GM18502 (cell line): ENCODE data around the gene NUP160.
"Not testable (repeated sequence)": the region's sequence is repeated elsewhere in the genome, so short reads cannot be mapped to it uniquely, and the experiment has no call there.

ENCODE experiments used
- ATAC-seq: cut with Tn5 transposase; IDR thresholded peaks from one replicate; pipeline ENCODE4 v1.9.1; 2021; ENCODE audit warnings: mild to moderate bottlenecking; ENCODE audit not compliant: unreplicated experiment, poor library complexity

NUP160 gene, protein sequence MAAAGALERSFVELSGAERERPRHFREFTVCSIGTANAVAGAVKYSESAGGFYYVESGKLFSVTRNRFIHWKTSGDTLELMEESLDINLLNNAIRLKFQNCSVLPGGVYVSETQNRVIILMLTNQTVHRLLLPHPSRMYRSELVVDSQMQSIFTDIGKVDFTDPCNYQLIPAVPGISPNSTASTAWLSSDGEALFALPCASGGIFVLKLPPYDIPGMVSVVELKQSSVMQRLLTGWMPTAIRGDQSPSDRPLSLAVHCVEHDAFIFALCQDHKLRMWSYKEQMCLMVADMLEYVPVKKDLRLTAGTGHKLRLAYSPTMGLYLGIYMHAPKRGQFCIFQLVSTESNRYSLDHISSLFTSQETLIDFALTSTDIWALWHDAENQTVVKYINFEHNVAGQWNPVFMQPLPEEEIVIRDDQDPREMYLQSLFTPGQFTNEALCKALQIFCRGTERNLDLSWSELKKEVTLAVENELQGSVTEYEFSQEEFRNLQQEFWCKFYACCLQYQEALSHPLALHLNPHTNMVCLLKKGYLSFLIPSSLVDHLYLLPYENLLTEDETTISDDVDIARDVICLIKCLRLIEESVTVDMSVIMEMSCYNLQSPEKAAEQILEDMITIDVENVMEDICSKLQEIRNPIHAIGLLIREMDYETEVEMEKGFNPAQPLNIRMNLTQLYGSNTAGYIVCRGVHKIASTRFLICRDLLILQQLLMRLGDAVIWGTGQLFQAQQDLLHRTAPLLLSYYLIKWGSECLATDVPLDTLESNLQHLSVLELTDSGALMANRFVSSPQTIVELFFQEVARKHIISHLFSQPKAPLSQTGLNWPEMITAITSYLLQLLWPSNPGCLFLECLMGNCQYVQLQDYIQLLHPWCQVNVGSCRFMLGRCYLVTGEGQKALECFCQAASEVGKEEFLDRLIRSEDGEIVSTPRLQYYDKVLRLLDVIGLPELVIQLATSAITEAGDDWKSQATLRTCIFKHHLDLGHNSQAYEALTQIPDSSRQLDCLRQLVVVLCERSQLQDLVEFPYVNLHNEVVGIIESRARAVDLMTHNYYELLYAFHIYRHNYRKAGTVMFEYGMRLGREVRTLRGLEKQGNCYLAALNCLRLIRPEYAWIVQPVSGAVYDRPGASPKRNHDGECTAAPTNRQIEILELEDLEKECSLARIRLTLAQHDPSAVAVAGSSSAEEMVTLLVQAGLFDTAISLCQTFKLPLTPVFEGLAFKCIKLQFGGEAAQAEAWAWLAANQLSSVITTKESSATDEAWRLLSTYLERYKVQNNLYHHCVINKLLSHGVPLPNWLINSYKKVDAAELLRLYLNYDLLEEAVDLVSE (N-terminal part only)

DNA sequence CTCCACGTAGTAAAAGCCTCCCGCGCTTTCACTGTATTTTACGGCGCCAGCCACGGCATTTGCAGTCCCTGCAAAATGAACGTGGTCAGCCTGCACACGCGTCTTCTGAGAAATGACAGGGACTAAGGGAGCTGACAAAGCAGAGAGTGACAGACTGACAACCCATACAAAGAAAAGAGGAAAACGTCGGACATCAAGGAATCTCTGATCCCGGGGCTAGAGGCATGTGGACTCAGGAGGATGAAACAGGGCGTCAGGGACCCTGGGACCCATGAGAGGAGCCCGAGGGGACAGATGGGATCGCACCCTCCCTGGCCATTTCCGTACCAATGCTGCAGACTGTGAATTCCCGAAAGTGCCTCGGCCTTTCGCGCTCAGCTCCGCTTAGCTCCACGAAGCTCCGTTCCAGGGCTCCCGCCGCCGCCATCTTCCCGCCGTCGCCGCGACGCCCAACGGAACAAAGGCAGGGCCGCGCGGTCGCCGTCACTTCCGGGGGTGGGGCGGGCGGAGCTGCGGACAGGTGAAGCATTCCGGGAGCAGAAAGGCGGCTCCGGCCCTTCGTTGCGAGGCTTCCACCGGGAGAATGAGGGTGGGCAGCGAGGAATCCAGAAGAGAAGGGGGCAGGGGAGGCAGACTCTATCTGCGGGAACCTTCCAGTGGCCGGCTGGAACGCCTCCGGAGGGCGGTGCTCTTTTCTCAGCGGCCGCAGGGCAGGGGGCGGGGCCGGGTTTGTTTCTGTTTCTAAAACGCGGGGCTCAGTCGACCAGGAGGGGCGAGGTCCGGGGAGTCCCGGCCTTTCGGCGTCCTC is at the start of gene NUP160:
NUP160 (minus strand) TSS at position 459 of the 808 bp plus-strand sequence; CDS start at position 427, 32 bp downstream.
- ATAC-seq: peak; percentile 86

DNA sequence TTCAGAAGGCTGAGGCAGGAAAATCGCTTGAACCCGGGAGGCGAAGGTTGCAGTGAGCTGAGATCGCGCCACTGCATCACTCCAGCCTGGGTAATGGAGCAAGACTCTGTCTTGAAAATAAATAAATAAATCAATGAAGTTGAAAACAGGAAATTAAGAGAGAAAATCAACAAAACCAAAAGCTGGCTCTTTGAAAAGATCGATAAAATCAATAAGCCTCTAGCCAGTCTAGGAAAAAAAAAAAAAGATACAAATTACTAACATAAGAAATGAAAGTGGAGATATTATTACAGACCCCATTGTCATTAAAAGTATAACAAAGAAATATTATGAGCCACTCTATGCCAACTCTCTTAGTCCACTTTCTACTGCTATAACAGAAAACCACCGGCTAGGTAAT is 48.0 kb upstream of the NUP160 start:
- ATAC-seq: no peak

DNA sequence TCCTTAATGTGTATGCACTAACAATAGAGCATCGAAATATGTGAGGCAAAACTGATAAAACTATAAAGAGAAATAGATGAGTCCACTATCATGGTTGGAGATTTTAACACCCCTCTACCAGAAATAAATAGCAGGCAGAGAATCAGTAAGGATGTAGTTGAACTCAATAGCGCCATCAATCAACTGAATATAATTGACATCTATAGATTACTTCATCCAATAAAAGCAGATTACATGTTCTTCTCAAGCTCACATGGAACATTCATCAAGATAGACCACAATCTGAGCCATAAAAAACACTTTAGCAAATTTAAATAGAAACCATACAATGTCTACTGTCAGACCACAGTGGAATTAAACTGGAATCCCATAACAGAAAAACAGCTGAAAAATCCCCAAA is 46.9 kb upstream of the NUP160 start:
- ATAC-seq: no peak

DNA sequence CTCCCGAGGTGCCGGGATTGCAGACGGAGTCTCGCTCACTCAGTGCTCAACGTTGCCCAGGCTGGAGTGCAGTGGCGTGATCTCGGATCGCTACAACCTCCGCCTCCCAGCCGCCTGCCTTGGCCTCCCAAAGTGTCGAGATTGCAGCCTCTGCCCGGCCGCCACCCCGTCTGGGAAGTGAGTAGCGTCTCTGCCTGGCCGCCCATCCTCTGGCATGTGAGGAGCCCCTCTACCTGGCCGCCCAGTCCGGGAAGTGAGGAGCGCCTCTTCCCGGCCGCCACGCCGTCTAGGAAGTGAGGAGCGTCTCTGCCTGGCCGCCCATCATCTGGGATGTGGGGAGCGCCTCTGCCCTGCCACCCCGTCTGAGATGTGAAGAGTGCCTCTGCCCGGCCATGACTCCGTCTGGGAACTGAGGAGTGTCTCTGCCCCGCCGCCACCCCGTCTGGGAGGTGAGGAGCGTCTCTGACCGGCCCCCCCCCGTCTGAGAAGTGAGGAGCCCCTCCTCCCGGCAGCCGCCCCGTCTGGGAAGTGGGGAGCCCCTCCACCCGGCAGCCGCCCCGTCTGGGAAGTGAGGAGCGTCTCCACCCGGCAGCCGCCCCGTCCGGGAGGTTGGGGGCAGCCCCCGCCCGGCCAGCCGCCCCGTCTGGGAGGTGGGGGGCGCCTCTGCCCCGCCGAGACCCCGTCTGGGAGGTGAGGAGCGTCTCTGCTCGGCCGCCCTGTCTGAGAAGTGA is 44.6 kb upstream of the NUP160 start:
- ATAC-seq: not testable (repeated sequence)

DNA sequence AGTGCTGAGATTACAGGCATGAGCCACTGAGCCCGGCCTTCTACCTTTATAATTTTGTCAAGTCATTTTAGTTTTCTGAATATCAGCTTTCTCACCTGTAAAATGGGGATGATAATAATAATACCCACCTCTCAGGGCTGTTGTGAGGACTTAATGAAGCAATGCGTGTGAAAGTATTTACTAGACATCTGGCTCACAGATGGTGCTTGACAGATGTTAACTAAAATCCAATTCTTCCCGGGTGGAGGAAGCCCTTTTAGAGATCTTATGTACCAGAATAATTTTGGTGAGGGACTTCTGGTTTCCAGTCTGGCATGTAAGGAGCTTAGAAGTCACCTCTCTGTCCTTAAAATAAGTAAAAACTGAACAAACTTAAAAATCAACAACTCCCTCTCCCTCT is 43.7 kb upstream of the NUP160 start:
- ATAC-seq: no peak

DNA sequence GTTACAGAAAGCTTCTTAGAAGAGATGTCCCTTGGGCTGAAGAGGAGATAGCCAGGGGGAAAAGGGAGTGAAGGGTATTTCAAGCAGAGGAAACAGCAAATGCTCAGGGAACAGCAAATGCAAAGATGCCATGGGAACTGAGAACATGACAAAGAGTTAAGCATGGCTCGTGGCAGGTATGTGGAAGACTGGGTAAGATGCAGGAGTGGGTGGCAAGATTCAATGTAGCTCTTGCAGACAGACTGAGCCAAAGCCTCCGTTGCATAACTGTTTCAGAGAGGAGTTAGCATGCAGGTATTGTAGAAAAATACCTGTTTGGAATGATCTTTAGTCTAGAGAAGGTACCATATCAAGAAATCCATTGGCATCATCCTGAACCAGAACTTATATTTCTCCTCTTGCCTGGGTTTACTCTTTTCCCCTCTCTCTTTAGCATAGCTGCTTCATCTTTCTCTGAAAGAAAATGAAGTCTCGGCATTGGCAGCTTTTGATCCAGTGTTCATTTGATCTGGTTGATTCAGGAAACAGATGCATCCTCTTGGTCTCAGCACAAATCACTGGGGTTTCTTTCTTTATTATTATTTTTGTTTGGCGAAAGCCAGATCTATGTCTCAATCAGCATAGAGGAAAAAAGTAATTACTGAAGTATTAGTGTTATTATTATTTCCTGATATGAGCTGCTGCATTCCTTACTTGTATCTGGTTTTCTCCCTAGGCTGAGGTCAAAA is 41.7 kb upstream of the NUP160 start:
- ATAC-seq: no peak

DNA sequence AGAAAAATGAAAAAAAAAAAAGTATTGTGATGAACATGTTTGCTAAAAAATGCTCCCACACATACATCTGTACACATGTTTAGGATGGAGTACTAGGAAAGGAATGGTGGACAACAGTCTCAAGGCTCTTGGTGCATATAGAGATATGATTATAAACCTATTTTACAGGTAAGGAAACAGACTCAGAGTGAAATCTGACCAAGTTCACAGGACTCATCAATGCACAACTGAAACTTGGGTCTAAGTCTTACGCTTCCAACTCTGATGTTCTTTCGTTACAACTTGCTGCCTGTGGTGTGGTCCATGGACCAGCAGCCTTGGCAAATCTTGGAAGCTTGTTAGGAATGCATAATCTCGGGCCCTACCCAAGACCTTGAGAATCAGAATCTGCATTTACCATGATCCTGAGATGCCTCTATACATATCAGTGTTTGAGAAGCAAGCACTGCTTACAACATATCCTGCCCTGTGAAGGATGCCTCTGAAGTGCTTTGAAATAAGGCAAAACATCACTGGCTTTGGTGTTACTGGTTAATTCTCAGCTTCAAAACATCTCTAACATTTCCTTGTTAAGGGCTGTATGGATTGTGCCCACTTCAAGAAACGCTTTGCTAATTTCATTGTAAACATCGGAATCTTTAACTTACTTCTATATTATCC is 39.9 kb upstream of the NUP160 start:
- ATAC-seq: no peak

DNA sequence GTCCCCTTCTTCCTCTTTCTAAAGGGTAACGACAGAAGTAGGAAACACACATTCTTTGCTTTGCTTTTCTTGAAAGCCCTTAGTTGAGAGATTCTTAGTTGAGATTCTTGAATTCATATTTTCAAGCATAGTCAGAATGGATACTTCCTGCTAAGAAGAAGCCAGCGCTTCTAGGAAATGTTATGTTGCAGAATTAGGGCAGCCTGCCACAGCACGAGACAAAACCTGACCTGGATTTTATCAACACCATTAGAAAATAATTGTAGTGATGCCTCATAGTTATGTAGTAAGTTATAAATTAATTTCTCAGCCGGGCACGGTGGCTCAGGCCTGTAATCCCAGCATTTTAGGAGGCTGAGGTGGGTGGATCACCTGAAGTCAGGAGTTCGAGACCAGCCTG is 37.9 kb upstream of the NUP160 start:
- ATAC-seq: no peak

DNA sequence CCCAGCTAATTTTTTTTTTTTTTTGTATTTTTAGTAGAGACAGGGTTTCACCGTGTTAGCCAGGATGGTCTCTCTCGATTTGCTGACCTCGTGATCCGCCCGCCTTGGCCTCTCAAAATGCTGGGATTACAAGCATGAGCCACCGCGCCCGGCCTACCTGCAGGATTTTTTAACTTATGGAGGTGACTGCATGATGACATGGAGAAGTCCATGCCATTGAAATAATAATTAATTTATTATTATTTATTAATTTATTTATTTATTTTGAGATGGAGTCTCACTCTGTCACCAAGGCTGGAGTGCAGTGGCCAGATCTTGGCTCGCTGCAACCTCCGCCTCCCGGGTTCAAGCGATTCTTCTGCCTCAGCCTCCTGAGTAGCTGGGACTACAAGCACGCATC is 34.3 kb upstream of the NUP160 start:
- not testable (repeated sequence) for ATAC-seq

DNA sequence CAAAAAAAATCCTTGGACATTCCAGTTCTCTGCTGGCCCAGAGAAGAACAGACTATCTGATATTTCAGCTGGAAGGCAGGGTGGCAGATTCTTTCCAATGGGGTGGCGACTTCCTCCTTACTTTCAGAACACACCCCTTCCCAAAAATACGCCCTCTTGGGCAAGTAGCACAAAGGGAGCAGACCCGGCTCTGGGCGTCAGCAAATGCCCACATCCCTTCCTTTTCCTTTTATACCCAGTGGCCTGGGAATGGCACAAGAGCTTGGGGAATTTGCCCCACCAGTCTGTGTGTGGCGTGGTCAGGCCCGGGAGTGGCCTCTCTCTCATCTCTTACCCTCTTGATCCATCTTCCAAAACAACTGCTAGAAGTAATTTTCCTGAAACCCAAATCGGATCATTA is 33.0 kb upstream of the NUP160 start:
- no peak for ATAC-seq

DNA sequence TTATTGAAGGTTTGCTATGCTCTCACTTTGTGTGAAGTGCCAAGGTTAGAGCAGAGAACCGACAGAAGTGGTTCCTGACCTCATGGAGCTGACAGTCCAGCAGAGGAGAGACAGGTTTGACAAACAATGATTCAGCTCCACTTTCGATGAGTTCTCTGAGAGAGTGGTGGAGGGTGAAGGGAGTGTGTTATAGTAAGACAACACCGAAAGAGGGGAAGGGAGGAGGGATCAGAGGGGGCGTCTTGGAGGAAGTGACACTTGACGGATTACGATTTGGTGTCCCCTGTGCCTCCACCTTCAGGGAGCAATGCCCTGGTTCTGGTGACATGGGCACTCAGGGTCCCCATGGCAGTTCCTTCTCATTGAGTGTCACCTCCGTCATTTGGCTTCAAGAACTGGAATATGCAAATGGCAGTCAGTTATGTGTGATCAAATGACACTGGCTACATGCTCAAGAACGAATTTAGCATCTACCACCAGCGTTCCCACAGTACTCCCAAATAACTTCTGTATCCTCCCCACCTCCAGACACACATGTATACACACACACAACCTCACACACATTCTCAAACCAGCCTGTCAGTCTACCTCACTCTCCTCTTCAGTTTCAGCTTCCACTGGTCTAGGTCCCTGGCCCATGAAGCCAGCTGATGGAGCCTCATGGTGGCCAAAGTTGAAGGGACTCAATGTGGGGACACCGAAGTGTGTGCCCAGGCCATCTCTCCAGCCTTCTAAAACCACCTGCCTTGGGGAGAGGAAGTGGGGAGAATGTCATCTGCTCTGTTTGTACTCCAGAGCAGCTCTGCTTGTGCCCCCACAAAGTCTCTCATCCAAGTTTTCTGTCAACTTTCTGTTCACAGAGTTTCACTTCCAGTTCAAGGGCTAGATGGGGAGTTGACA is 31.4 kb upstream of the NUP160 start:
- peak; percentile 68 for ATAC-seq

DNA sequence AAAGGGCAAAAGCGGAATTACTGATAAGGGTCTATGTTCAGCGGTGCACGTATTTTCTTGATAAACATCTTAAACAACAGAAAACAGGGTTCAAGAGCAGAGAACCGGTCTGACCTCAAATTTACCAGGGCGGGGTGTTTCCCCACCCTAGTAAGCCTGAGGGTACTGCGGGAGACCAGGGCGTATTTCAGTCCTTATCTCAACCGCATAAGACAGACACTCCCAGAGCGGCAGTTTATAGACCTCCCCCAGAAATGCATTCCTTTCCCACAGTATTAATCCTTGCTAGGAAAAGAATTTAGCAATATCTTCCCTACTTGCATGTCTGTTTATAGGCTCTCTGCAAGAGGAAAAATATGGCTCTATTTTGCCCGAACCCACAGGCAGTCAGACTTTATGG is 27.7 kb upstream of the NUP160 start:
- not testable (repeated sequence) for ATAC-seq

DNA sequence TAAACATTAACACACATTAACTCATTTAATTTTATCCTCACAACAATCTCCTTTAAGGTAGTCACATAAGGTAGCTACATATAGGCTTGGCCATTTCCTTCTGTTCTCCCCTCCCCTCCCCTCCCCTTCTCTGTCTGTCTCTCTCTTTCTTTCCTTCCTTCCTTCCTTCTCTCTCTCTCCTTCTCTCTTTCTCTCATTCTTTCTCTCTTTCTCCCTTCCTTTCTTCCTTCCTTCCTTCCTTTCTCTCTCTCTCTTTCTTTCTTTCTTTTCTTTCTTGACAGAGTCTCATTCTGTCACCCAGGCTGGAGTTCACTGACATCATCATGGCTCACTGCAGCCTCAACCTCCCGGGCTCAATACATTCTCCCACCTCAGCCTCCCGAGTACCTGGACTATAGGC is 22.3 kb upstream of the NUP160 start:
- no peak for ATAC-seq

DNA sequence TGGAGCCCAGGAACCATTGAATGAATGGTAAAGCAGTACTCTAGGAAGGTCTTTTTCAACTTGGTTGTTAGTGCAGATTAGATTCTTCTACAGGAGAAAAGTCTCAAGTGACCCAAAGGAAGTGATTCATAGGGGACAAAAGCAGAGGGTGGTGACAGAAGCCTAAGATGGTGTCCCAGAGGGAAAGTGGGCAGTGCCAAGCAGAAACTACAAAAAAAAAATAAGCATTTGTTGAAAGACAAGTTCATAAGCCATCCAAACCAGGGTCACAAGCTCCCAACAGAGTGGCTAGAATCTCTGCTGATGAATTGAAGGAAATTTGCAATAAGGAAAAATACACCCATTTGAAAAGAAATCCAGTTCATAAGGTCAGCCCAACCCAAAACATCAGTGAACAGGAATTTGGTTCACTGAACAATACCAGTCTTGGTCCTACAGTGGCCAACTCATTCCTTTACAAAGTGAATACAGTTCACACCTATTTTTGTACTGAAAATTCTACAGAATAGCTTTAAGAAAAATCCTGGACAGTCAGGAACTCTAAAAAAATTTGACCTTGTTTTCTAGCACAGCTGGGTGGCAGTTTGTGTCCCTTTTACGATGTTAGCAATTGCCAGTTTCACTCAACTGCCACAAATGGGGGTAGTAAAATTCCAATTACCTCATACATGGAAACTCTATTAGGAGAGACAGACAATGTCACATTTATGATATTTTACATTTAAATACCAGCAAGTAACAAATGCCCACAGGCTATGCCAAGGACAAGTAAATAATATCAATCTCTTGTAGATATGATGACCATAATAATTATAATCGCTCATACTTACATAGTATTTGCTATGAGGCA is 21.6 kb upstream of the NUP160 start:
- no peak for ATAC-seq

DNA sequence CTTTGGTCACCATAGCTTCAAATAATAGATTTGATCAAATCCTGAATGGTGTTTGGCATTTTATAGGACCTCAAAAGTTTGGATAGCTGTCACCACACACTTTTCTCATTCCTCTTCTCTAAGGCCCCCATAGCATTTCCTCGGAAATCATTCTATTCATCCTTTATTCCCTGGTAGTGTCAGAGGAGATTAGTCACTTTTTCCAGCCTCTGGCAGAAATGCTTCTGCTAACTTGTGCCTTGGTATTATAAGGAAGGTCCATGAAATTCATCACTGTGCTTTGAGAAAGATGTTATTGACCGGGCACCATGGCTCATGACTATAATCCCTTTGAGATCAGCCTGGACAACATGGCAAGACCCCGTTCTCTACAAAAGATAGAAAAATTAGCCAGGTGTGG is 19.7 kb upstream of the NUP160 start:
- no peak for ATAC-seq

DNA sequence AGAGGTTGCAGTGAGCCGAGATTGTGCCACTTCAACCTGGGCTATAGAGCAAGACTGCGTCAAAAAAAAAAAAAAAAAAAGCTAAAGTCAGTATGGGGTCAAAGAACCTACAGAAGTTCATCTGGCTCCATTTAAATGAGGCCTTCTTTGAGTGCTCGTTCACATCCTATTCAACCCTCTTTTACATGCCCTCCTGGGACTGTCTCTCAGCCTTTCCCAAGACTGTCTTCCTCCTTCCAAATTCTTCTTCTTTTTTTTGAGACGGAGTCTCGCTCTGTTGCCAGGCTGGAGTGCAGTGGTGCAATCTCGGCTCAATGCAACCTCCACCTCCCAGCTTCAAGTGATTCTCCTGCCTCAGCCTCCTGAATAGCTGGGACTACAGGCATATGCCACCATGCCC is 18.7 kb upstream of the NUP160 start:
- ATAC-seq: not testable (repeated sequence)
